Activated T-cell treated with anti-CD3 and anti-CD28 coated beads for 48 hours (primary cell): Measurements from ENCODE around the gene SH2B3.

Experiments
- DNase-seq: peaks from one replicate; pipeline ENCODE4 v3.0.0-alpha.2; 2020; ENCODE audit warnings: low read depth

Gene SH2B3

DNA sequence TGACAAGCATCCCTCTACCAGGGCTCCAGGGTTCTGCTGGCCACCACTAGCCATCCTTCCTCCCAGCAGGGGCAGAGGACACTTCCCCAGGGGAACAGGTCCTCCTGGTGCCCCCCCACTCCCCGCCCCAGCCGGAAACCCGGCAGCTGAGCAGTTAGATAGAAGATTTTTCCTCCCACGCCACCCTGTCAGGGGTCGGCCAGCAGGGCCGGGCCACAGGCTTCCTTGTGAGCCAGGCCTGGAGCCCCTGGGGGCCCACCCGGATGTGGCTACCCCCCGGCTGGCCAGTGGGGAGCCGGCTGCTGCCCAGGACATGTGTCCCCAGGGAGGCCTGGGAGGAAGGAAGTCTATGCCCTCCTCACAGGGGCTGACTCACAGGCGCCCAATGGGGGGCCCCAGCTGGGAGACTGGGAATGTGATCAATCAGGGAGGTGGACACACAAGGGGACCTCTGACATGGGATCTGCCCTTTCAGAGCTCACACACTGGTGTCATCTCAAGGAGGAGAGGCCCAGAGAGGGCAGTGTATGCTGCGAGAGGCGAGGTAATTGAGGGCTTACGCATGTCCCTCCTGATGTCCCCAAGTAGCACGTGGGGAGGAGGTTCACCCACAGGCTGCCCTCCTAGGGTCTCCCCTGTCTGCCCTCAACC lies 4.2 kb downstream of the SH2B3 start:
- no peak for DNase-seq

- no peak for DNase-seq
Measured at GRCh38 chr12:111410431-111411184, 4.9 kb downstream of the SH2B3 start.

DNA sequence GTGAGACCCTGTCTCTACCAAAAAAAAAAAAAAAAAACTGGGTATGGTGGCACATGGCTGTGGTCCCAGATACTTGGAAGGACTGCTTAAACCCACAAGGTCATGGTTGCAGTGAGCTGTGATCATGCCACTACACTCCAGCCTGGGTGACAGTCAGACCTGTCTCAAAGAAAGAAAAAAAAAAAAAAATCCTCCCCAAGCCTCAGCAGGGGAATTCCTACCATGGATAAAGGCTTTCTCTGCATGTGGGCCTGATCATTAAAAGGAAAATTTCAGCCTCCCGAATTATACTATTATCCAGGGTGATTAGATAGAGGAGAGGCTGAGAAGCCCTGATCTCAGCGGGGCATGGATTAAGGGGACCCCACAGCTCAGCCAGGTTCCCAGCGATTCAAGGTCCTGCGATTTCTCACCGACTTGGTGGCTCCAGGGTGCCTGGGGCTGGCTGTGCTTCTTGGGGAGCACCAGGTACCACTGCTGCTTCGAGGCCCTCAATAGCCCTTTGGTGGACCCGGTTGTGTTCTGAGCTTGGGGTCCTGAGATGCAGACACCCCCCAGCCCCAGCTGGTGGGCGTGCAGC lies 5.6 kb downstream of the SH2B3 start:
- DNase-seq = no peak

DNA sequence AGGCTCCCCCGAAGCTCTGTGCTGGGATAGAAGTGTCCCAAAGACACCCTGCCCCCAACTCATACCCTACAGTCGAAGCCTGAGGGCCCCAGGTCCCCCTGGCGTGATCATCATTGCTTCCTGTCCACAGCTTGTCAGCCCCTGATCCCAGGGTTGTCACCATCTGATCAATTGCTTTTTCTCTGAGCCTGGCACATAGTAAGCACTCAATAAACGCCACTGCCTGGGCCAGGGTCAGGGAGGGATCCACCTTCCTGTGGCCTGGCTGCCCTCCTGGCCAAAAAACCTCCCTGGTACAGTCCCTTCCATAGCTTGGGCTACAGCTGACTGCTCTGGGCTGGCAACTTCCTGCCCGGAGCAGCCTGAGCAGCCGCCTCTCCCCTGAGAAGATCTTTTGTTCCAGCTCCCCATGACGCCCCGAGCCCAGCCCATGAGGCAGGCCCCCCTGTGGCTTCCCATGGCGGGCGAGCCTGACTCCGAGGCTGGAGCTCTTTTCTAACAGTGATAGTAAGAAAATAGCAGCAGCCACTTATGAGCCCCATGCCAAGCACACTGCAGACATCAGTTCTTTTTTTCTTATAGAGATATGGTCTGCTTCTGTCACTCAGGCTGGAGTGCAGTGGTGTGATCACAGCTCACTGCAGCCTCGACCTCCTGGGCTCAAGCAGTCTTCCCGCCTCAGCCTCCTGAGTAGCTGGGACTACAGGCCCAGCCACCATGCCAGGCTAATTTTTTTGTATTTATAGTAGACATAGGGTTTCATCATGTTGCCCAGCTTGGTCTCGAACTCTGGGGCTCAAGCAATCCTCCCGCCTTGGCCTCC lies 6.5 kb downstream of the SH2B3 start:
- DNase-seq = no peak

DNA sequence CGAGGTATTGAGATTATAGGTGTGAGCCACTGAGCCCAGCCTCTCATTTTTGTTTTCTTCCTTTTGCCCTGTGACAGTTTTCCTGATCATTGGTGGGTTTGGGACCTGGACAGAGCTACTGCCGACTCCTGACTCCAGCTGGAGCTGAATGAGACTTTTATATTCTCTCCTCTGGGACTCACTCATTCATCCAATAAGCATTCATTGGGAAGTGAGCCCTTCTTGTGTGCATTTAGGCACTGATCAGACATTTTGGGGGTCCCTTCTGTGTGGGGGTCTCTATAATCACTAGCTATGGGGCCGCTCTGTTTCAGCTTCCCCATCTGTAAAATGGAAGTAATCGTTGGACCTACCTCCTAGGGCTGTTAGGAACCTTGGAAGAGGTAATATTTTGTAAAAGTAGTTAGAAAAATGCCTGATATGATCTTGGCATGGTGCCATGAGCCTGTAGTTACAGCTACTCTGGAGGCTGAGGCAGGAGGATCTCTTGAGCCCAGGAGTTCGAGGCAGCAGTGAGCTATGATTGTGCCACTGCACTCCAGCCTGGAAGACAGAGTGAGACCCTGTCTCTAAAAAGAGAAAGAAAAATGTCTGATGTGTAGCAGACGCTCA lies 7.2 kb downstream of the SH2B3 start:
- no peak for DNase-seq

- DNase-seq = no peak
Measured at GRCh38 chr12:111413442-111414086, 7.8 kb downstream of the SH2B3 start.

GRCh38 chr12:111414711-111415252 lies 9.1 kb downstream of the SH2B3 start:
- no peak for DNase-seq

- DNase-seq = no peak
Measured at GRCh38 chr12:111417290-111417689, 11.6 kb downstream of the SH2B3 start.

DNA sequence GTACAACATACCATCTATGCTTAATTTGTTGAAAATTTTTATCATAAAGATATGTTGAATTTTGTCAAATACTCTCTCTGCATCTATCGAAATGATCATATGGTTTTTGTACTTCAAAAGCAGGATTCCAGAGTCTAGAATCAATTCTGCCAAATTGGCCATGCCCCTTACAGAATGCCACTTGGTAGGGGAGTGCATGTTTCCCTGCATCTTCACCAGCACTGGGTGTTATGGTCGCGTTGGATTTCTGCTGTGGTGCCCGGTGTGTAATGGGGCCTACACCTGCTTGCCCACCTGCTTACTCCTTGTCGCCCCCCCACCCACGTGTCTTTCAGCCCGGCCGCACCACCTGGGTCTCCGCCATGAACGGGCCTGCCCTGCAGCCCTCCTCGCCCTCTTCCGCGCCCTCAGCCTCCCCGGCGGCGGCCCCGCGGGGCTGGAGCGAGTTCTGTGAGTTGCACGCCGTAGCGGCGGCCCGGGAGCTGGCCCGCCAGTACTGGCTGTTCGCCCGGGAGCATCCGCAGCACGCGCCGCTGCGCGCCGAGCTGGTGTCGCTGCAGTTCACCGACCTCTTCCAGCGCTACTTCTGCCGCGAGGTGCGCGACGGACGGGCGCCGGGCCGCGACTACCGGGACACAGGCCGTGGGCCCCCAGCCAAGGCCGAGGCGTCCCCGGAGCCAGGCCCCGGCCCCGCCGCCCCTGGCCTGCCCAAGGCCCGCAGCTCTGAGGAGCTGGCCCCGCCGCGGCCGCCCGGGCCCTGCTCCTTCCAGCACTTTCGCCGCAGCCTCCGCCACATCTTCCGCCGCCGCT lies 12.3 kb downstream of the SH2B3 start:
- no peak for DNase-seq

GRCh38 chr12:111418594-111418880 lies 12.8 kb downstream of the SH2B3 start:
- no peak for DNase-seq

DNA sequence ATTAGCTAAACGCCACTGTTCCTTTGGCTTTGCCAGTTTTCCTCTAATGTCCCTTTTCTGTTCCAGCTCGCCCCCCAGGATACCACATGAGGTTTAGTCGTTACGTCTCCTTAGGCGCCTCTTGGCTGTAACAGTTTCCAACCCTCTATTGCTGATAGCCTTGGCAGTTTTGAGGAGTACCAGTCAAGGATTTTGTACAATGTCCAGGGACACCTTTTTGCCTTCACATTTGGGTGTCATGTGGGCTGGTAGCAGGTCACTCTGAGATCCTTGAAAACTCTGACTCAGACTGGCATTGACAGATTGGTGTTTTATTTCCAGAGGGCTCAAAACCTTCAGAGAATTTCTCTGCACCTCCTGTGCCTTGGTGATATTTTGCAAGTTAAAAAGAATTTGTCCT lies 14.1 kb downstream of the SH2B3 start:
- no peak for DNase-seq

DNA sequence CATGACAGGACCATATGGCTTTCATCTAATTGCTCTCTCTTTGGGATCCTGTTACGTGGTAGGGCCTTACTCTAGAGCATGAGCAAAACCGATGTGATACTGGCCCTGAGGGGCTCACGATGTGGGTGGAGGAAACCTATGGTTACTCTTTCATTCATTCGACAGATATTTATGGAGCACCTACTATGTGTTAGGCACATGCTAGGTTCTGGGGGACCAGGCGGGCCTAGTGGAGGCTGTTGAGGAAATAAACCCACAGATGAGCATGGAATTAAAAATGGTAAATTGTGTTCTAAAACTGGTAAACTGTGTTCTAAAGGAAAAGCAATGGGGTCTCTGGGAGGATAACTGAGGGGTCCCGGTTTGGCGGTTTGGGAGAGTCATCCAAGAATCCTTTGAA lies 14.8 kb downstream of the SH2B3 start:
- DNase-seq = no peak

- no peak for DNase-seq
Measured at GRCh38 chr12:111424189-111424792, 18.6 kb downstream of the SH2B3 start.

GRCh38 chr12:111424793-111425251 lies 19.1 kb downstream of the SH2B3 start:
- no peak for DNase-seq

DNA sequence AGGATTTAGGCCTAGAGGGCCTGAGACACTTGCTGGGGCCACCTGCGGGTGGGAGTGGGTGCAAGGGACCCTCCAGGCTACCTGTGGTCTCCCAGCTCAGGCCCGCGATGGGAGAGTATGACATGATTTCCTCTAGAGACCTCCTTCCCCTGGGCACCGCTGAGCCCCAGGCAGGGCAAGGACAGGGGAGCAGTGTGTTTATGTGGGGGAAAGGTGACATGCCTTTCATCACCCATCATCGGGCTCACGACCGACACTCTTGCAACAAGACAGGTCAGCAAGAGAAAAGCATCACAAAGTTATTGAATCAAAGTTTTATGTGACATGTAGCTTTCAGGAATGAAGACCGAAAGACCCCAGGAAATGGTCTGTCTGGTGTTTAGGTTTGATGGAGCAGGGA lies 19.9 kb downstream of the SH2B3 start:
- DNase-seq = no peak

DNA sequence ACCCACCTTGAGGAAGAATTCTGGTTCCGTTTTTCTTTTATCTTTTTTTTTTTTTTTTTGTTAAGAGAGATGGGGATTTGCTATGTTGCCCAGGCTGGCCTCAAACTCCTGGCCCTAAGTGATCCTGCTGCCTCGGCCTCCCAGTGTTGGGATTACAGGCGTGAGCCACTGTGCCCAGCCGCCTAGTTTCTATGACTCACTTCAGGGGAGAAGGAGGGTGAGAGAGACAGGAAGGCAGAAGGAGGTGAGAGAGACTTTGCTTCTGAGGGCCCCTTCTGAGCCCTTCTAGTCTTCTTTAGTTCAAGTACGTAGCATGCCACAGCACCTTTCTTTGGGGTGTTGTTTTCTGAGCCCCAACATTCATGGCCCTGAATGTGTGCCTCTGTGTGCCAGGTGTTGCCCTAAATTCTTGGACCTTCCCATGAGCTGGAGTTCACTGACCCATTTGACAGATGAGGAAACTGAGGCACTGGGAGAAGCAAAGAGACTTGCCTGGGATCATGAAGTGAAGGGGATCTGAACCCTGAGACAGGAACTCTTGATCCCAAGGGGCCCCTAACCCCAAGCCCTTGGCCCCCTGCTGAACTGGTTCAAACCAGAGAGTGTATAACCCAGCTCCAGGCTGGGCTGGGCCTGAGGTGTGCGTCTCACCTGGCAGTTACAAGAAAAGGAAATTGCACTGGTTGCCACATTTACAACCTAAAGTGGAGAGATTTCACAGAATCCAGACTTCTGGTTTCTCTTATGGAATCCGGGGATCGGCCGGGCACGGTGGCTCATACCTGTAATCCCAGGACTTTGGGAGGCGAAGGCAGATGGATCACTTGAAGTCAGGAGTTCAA lies 20.8 kb downstream of the SH2B3 start:
- DNase-seq = no peak

- DNase-seq = no peak
Measured at GRCh38 chr12:111427417-111428074, 21.8 kb downstream of the SH2B3 start.

DNA sequence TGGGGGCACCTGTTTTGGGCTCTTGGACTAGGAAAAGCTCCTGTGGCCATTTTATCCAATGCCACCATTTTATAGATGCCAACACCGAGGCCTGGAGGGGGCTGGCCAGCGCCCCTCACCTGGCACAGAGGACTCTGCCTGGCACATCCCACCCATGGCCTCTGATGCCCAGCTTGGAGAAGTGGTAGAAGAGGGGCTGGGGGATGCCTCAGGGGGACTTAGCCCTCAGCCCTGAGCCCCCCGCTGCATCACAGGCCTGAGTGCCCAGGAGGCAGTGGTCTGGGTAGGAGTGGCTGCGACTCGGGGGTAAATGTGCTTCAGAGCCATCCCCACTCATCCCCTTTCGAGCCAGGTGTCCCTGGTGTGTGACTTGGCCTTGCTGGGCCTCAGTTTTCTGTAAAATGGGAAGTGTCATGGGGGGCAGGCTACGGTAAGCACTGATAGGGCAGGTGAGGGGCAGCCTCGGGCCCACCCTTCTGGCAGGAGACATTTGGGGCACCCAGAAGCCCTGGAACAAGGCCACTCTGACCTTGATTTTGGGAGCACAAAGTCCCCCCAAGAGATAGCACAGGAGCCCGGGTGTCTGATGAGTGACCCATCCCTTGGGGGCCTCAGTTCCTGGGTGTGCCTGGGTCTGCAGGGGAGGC lies 22.5 kb downstream of the SH2B3 start:
- no peak for DNase-seq
